GM18502 (cell line): ENCODE measurements around the gene KCNMA1.

Experiments used
- ATAC-seq: cut with Tn5 transposase; IDR thresholded peaks from one replicate; pipeline ENCODE4 v1.9.1; 2021; ENCODE audit warnings: mild to moderate bottlenecking; ENCODE audit not compliant: unreplicated experiment, poor library complexity

The KCNMA1 gene

GRCh38 chr10:77267703-77268675, 369.6 kb downstream of the KCNMA1 start:
- no peak for ATAC-seq

DNA sequence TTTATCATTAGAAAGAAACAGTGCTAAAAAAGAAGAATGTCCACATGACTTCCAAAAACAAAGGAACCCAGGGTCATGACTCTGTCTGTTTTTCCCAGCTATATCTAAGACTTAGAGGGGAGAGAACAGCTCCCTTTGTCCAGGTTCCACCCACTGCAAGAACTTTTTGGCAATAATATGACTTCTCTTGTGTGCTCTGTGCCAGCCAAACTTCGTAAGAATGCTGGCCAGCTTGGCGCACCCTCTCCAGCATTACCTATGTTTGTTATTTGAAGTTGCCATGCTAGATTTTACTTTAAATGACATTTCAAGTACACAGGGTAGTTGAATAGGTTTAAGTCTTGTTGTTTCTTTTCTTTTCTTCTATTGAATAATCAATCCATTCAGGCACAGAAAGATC, 371.4 kb downstream of the KCNMA1 start:
- ATAC-seq, result no peak

GRCh38 chr10:77264527-77264926, 373.1 kb downstream of the KCNMA1 start:
- ATAC-seq, result no peak

DNA sequence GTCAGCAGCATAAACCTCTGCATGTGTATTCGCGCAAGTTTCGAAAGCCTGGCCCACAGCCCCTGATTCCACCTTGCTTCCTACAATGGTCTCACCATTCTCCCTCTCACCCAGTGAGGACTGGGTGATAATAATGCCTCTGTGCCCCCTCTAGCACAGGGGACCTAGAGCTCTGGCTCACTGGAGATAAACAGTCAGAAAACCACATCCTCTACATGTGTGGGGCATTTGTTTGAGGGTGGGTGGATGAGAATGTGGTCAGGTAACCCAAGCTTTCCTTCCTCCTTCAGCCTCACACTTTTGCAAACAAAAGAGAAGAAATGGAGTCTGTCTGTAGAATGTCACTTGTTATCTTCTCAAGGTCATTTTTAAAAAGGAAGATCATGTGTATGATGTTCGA, 373.5 kb downstream of the KCNMA1 start:
- peak; percentile 85 for ATAC-seq

DNA sequence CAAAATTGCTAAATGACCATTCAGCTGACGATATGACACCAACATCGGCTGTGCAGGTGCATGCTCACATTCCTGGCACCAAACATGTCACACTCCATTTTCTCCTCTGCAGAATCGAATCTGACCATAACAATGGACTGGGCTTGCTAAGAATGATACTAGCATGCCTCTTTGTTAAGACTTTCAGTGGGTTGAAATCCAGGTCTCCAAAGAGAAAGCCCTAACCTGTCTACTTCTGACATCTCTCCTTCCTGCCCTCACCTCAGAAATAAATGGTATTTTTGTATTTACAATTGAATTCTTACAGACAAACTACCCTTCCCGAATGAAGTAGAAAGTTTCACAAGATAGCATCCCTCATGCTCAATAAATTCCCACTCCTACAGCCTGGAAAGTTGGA, 373.9 kb downstream of the KCNMA1 start:
- no peak for ATAC-seq

DNA sequence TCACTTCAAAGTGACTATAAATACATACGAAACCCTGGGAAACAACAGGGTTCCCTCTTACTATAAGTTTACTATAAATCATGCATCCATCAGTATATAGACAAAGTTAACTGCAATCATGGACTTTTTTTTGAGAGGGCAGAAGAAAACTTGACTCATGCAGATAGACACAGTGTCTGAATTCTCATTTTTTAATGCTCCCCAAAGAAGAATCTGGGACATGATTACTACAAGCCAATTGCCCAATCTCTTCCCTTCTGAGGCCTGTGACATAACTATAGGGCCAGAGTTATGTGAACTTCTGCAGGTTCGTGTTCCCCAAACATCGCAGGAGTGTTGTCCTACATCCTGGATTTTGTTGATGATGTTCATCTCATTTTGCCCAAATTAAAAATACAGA, 376.5 kb downstream of the KCNMA1 start:
- no peak for ATAC-seq

- ATAC-seq, result no peak
Measured at GRCh38 chr10:77259171-77259874, 378.3 kb downstream of the KCNMA1 start.

DNA sequence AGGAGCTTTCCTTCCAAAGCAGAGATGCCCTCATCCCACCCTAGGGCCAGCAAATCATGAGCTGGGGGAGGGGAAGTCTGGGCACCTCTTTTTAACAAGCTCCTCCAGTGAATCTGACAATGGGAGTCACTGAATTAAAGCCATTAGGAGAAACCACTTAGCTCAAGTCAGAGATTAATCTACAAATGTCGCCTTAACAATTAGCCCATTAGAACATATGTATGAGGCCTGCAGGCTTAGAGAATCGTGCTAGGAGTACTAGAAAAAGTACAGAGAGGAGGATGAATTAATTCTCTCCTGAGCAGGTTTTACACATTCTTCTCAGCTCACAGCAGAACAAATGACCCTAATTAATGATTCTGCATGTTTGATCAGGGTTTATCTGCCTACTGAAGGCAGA, 381.3 kb downstream of the KCNMA1 start:
- ATAC-seq, result no peak

GRCh38 chr10:77253556-77254064, 384.0 kb downstream of the KCNMA1 start:
- ATAC-seq, result no peak

- no peak for ATAC-seq
Measured at GRCh38 chr10:77253147-77253545, 384.5 kb downstream of the KCNMA1 start.

DNA sequence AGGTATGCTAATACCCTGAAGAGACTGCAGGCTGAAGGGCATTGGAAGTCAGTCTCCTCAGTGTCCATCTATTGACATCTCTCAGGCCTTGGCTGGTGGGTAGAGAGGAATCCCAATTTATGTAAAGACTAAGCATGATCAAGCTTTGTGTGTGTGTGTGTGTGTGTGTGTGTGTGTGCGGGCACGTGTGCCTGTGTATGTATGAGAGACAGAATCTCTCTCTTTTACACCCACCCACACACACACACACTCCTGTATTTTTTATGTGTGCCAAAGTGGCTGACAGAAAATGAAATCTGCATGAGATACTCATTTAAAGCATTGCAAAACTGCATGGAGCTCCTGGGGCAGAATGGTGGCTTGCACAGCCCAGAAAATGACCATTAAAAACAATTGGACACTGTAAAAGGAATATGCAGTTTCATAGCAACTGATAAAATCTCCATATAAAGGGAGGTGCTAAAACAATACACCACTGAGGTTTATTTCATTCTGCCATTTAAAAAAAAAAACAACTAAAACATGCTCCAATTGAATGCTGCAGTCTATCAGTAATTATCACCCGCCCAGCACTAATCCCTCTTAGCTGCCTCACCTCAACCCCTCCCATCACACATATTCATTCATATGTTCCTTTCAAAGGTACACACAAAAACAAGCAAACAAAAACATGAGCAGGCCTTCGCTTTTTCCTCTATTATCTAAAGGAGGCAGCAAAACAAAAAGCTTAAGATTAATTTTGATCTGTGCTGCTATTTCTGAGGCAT, 385.0 kb downstream of the KCNMA1 start:
- no peak for ATAC-seq

DNA sequence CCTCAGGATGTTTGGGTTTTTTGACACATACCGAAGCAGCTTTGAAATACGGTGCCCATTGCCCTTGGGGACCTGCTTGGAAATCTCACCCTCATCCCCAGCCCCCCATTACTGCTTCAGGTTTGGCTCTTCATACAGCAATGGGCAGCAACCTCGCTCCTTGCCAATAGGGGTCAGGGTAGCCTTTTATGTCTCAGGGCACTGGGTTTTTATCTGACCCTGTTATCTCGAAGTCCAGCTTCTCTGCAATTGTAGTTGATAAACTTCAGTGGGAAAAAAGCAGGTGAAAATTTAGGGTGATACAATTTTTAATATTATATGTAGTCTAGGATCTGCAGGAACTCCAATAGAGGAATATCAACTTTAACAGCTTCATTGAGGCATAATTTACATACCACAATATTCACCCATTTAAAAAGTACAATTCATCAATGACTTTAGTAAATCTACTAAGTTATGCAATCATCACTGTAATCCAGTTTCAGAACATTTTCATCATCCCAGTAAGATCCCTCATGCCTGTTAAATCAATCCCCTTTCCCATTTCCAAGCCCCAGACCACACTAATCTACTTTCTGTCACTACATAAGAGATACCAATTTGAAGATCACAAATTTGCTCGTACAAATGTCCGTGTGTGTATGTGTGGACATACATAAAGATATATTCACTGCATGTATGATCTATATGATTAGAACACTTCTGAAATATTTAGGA, 386.2 kb downstream of the KCNMA1 start:
- ATAC-seq, result no peak

- no peak for ATAC-seq
Measured at GRCh38 chr10:77249901-77250459, 387.6 kb downstream of the KCNMA1 start.

DNA sequence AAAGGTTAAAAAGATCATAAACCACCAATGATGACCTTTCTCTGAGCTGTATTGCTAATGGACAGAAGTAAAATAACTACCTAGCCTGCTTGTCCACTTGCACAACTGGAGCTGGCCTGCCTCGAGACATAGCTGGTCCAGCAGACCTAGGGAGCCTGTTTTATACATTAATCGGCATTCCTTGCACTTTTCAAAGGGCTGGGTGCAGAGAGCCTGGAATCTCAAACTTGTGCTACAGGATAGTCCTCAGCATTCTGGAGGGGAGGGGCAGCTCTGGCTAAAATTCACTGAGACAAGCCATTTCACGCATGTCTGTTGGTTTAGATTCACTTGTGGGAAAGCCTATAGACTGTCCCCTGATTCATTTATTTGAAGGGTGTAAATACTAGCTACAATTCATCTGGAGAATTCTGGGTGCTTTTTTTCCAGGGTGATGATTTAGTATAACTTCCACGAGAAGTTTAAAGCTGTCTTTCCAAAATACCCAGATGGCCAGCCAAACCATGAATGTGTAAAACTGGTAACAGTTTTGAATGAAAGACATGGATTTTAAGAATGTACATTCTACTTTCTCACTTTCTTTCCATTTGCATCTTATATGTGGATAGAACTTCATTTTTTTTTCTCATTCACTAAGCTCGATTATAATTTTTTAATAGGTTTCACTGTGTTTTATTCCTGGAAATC, 389.4 kb downstream of the KCNMA1 start:
- no peak for ATAC-seq

DNA sequence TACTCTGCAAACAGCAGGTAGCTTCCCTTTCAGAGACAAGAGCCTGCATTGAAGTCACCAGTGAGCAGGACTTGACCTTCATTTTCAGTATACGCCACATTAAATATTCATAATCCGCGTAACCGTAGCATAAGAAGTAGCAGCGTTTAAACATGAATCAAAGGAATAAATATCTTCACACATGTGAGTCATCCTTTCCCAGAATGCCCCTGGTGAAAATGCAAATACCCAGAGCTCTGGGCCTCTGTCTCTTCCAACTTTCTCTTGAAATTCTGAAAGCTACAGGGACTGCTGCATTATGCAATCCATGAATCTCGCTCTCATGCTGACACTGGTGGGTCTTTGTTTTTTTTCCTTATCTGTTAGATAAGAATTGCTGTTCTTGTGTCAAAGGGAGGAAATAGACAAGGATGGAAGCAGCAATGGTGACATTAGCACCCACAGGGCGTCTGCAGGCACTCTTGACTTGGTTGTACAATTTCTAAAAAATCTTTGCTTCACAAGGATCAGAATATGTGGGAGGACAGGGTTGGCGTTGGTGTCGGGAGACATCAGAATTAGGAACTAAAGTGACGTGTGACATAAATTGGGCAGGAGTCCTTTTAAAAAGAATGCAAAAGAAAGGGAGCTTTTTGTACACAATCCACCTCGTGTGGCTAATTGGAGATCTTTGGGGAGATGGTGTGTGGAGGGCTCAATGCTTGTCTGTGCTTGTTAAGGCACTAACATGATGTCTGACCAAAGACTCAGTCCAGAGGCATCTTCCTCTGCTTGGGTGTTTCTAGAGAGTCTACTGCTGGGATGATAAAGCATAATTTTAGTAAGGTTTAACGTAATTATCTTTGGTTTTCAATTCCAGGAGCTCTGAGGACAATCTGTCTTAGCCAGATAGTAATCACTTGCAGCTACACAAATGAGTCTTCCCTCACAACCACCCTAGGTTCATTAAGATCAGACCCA, 390.3 kb downstream of the KCNMA1 start:
- no peak for ATAC-seq

- no peak for ATAC-seq
Measured at GRCh38 chr10:77245953-77246352, 391.7 kb downstream of the KCNMA1 start.

GRCh38 chr10:77244746-77245145, 392.9 kb downstream of the KCNMA1 start:
- ATAC-seq, result no peak

DNA sequence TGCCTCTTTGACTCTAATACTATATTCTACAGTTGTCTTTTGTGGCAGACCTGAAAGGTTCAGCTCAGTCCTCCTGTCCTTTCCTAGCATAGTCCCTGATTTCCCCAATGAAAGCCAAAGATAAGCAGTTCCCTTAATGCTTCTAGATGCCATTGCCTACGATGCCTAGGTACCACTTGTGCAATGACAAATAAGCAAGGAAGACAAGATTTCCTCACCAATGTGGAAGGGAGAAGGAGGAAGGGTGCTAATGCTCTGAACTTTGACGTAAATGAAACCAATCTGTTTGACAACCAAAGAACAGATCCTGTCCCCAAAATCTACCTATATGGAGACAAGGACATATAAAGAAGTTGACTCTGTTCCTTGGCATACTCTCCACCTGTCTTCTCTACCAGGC, 393.3 kb downstream of the KCNMA1 start:
- ATAC-seq, result no peak
